Measurements from ENCODE around the gene SPDEF.

DNA sequence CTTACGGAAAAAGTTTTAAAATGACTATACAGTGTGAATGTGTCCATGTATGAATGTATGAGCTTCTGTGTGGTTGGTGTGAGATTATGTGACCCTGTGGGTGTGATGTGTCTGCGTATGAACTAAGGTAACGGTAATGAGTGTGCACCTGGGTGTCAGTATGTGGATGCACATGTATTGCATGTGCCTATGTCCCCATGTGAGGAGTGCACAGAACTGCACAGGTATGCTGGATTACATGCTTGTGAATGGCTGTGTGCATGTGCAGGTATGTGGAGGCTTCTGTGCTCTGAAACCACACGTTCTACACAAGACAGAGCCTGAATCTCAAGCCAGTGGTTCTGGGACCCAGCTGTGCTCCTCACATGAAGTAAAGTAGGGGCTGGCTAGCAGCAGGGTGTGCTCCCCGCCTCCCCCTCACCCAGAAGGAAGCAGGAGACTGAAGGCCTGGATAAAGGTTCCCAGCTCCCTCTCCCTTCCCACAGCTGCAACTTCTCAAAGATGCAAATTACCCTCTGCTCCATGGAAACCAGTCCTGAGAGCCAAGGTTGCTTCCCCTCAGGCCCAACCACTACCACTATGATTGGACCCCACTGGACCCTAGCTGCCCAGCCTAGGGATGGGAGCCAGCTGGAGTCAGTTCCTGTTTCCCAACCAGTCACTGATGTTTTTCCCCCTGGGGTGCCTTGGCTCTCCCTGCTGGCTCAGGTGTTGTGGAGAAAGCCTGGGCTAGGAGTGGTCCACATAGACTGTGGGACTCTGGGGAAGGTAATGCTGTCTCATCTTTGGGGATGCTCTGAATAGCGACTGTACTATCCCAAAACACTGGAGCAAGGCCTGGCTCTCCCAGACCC lies 24.8 kb upstream of the SPDEF start:
- TF ChIP-seq CTCF (IDR thresholded peaks at IDR 0.05) (no peak), EZH2 (IDR thresholded peaks at IDR 0.05; ENCODE audit: borderline replicate concordance, insufficient read depth, low read depth, low read length, poor library complexity, severe bottlenecking) (no peak)

Measured in B cell (primary cell).